Colonic mucosa (tissue), 4 donors: ENCODE data around the gene NDUFS2. TPM values are rescaled to one million over a fixed set of nuclear protein-coding genes. Genes with fewer than 3 reads are reported as not detected.

ENCODE experiments used
- DNase-seq: peaks from one replicate; pipeline ENCODE4 v3.0.0-alpha.2; 2020
- H3K27ac ChIP-seq: fragments of 200-600 bp; one replicate; pipeline ENCODE4 v1.8.0; 2021
- H3K27me3 ChIP-seq: fragments of 200-600 bp; one replicate; pipeline ENCODE4 v1.8.0; 2021
- H3K36me3 ChIP-seq: fragments of 200-600 bp; one replicate; pipeline ENCODE4 v1.8.0; 2021
- H3K4me1 ChIP-seq: fragments of 200-600 bp; one replicate; pipeline ENCODE4 v1.8.0; 2021; ENCODE audit warnings: mild to moderate bottlenecking
- H3K4me3 ChIP-seq: fragments of 200-600 bp; one replicate; pipeline ENCODE4 v1.8.0; 2021
- H3K9ac ChIP-seq, 2 donors: one replicate each; pipeline ENCODE4 v1.7.0; 2013; ENCODE audit warnings: control low read depth in 2 of 2, low read depth in 2 of 2, low read length in 2 of 2
- H3K9me3 ChIP-seq: fragments of 200-600 bp; one replicate; pipeline ENCODE4 v1.8.0; 2021
- intact Hi-C: fragments of 100-400 bp; cut with DNase I; formaldehyde crosslinking; loops from one replicate; pipeline ENCODE4 v1.14.1; 2022
- total RNA-seq, 2 donors: library from RNA; stranded (reverse); fragmentation: NEBNext Ultra II Directional in 1 of 2; extraction: Animal tissue kit (Norgen Biotek cat#: 25700) in 1 of 2; gene quantifications; one replicate each; pipeline ENCODE4 v1.2.1, GENCODE V29; 2021
- TF ChIP-seq, protein P1 (sequence below): fragments of 200-600 bp; IDR thresholded peaks from one replicate; pipeline ENCODE4 v1.8.0; 2022; ENCODE audit warnings: antibody characterized with exemption, mild to moderate bottlenecking
- donor health status: healthy.
- donor health status: DM: no; HTN: no; CAD: no.
- donor health status: DM: no; HTN: no; CAD: no.

Gene NDUFS2
- total RNA-seq, 2 donors from 2014 or later, result 167 to 169 TPM

DNA sequence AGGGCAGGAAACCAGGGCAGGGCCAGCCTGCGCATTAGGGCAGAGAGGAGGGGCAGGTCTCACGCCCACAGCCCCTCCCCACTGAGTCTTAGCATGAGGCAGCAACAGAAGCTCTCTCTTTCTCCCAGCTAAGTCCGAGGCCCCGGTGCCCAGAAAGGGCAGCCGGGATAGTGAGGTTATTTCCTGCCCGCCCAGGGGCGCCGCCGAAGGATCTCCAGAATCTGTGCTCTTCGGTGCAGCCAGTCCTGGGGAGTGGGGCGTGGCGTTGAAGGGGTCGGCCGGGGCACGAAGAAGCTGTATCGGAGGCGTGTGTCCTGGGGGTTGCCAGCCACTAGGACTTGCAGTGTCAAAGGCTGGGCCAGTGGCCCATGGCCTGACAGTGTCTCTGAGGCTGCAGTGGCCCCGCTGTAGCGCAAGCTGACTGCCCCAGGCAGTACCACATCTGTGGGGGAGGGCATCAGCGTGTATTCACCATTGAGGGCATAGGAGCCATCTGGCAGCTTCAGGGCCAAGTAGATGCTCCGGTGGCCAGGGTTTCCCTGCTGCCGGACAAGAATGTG lies 11.1 kb upstream of the NDUFS2 start:
- Histone ChIP-seq H3K4me3 (no peak overlapping the region), H3K9ac (no peak overlapping the region), H3K4me1 (no peaks in the 10 kb centered on the region), H3K27me3 (no peaks in the 10 kb centered on the region), H3K9me3 (no peaks in the 10 kb centered on the region), H3K27ac (no peak overlapping the region), H3K36me3 (no peaks in the 10 kb centered on the region)
- no peak for DNase-seq
- TF ChIP-seq, protein P1, sequence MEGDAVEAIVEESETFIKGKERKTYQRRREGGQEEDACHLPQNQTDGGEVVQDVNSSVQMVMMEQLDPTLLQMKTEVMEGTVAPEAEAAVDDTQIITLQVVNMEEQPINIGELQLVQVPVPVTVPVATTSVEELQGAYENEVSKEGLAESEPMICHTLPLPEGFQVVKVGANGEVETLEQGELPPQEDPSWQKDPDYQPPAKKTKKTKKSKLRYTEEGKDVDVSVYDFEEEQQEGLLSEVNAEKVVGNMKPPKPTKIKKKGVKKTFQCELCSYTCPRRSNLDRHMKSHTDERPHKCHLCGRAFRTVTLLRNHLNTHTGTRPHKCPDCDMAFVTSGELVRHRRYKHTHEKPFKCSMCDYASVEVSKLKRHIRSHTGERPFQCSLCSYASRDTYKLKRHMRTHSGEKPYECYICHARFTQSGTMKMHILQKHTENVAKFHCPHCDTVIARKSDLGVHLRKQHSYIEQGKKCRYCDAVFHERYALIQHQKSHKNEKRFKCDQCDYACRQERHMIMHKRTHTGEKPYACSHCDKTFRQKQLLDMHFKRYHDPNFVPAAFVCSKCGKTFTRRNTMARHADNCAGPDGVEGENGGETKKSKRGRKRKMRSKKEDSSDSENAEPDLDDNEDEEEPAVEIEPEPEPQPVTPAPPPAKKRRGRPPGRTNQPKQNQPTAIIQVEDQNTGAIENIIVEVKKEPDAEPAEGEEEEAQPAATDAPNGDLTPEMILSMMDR, result no peak
- intact Hi-C loops, result loop anchor here (10.0 kb wide), 2 partner anchors 114 to 194 kb away; partner anchors contain the start of gene MPZ

DNA sequence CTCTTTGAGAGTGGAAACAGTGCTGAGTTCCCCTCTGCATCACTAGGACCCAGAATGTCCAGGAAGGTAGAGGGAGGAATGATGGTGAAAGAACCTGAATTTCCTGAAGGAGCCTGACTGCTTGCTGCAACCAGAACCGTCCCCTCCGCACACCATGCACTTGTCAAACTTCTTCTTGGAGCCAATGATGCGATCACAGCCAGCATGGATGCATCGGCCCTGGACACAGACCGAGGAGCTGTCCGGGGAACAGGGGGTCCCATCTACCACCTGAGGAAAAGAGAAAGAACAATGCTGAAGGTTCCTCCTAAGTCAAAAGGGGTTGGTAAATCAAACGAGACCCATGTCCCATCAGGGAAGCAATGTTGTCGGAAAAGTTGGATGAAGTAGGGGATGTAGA lies 10.2 kb upstream of the NDUFS2 start:
- no peak for DNase-seq
- TF ChIP-seq, protein P1, result no peak
- Histone ChIP-seq H3K4me3 (no peak overlapping the region), H3K36me3 (no peaks in the 10 kb centered on the region), H3K9me3 (no peaks in the 10 kb centered on the region), H3K4me1 (no peaks in the 10 kb centered on the region), H3K27me3 (no peaks in the 10 kb centered on the region), H3K9ac (no peak overlapping the region), H3K27ac (no peak overlapping the region)
- intact Hi-C loops, result loop anchor here (10.0 kb wide), 2 partner anchors 113 to 193 kb away; partner anchors contain the start of gene MPZ

GRCh38 chr1:161192476-161193465 lies 9.4 kb upstream of the NDUFS2 start:
- H3K4me3 ChIP-seq, result no peak overlapping the region
- no peaks in the 10 kb centered on the region for H3K4me1 ChIP-seq
- no peaks in the 10 kb centered on the region for H3K36me3 ChIP-seq
- intact Hi-C loops, result loop anchor here (10.0 kb wide), 2 partner anchors 112 to 192 kb away; partner anchors contain the start of gene MPZ
- H3K27ac ChIP-seq, result no peak overlapping the region
- TF ChIP-seq, protein P1, result peak; percentile 79
- DNase-seq, result peak; percentile 68
- H3K9me3 ChIP-seq, result no peaks in the 10 kb centered on the region
- H3K27me3 ChIP-seq, result no peaks in the 10 kb centered on the region
- peak overlapping the region in 1 of 2 donors; percentile 36 for H3K9ac ChIP-seq

DNA sequence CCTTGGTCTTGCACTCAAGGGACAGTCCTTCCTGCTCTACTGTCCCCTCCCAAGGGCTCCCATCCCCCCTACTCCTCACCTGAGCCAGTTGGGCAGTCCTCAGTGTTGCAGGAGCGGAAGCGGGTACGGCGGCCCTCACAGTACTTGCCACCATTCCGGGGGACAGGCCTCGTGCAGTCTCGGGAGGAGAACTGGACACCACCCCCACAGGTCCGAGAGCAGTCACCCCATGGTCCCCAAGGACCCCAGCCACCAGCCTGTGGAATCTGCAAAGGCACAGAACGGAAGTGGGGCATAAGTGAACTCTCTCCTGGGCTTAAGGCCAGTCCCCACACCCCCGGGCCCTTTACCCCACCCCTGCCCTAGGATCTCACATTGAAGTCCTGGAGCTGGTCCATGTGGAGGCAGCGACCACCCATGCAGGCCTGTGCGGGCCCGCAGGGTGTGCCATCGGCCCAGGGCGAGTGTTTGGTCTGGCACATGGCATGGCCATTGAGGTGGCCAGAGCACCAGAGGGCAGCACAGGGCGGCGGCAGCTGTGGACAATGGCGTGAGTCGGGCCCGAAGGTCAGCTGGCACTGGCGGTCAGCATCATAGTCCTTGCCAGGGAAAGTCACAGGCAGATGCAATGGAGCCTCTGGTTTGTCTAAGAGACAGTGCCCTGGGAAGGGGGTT lies 8.5 kb upstream of the NDUFS2 start:
- intact Hi-C loops, result loop anchor here (10.0 kb wide), 2 partner anchors 111 to 191 kb away; partner anchors contain the start of gene MPZ
- Histone ChIP-seq H3K36me3 (no peaks in the 10 kb centered on the region), H3K4me3 (no peak overlapping the region), H3K4me1 (no peaks in the 10 kb centered on the region), H3K9me3 (no peaks in the 10 kb centered on the region), H3K9ac (no peak overlapping the region), H3K27ac (no peak overlapping the region), H3K27me3 (no peaks in the 10 kb centered on the region)
- DNase-seq, result no peak
- TF ChIP-seq, protein P1, result no peak

DNA sequence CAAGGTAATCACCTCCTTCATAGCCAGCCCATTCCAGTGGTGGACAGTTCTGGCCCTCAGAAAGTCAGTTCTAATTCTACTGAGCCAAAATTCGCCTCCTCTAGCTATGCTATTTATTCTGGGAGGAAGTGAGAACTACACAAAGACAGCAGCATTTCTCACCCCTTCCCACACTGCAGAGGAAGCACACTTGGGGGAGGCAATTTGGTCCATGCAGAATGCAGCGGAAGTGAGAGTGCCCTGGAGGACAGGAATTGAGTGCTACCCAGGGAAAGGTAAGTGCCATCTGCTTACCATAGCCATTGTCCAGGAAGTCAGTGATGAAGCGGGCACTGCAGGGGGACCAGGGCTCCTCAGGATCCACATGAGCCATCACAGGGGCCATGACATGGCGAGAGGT lies 7.0 kb upstream of the NDUFS2 start:
- Histone ChIP-seq H3K9me3 (no peaks in the 10 kb centered on the region), H3K4me1 (no peaks in the 10 kb centered on the region), H3K4me3 (no peak overlapping the region), H3K36me3 (no peaks in the 10 kb centered on the region), H3K27me3 (no peaks in the 10 kb centered on the region), H3K27ac (no peak overlapping the region), H3K9ac (peak overlapping the region in 1 of 2 donors; percentile 31)
- TF ChIP-seq, protein P1, result no peak
- DNase-seq, result no peak
- intact Hi-C loops, result loop anchor here (10.0 kb wide), 2 partner anchors 110 to 190 kb away; partner anchors contain the start of gene MPZ
